LNCAP (cell line): ENCODE results near the gene ACACA.

Experiments used
- CTCF ChIP-seq: fragments of 450-650 bp; IDR thresholded peaks from 2 replicates; pipeline ENCODE4 v1.5.1; 2017; ENCODE audit warnings: mild to moderate bottlenecking

ACACA gene

GRCh38 chr17:37406635-37407461 lies at the start of gene ACACA, which contains the start of gene TADA2A:
TSS of gene ACACA (minus strand) at chr17:37406836. CDS start at chr17:37406299, 537 bp downstream.
TSS of gene TADA2A (plus strand) at chr17:37406886. CDS start at chr17:37411366, 4,480 bp downstream.
- TF ChIP-seq CTCF, result no peak

- no peak for TF ChIP-seq CTCF
Observed at GRCh38 chr17:37450112-37450511, 43.5 kb upstream of the ACACA start.

- TF ChIP-seq CTCF, result no peak
Observed at GRCh38 chr17:37447641-37448040, 41.0 kb upstream of the ACACA start.

GRCh38 chr17:37446027-37446426 lies 39.4 kb upstream of the ACACA start:
- no peak for TF ChIP-seq CTCF

- TF ChIP-seq CTCF, result no peak
Observed at GRCh38 chr17:37440424-37440823, 33.8 kb upstream of the ACACA start.

GRCh38 chr17:37438141-37438540 lies 31.5 kb upstream of the ACACA start:
- TF ChIP-seq CTCF, result peak; percentile 29; the same call in 1 of the 2 replicates

GRCh38 chr17:37432671-37433070 lies 26.0 kb upstream of the ACACA start:
- TF ChIP-seq CTCF, result no peak
